Endothelial cell of umbilical vein (primary cell): Measurements from ENCODE around the gene KIR3DL2. TPM values are rescaled to one million over a fixed set of nuclear protein-coding genes. Genes with fewer than 3 reads are reported as not detected.

Source experiments
- BruUV-seq: library from RNA; stranded (reverse); fragments of 400-500 nt; replicated peaks from 2 replicates; lab custom pipeline; 2021; lab: Mats Ljungman, UMichigan
- CTCF ChIA-PET: fragments of 300-600, 350-600 bp; sonication (Branson Sonifier 250); formaldehyde crosslinking; loops from one replicate; lab custom pipeline; 2021; ENCODE audit warnings: antibody characterized with exemption, inconsistent platforms; lab: Charles Lee
- POLR2A ChIA-PET: fragments of 300-600, 350-600 bp; sonication (Branson Sonifier 250); formaldehyde crosslinking; loops from one replicate; lab custom pipeline; 2021; ENCODE audit warnings: antibody characterized with exemption, inconsistent platforms; lab: Charles Lee
- DNase-seq: peaks from one replicate; pipeline ENCODE4 v3.0.0-alpha.2; 2011; ENCODE audit warnings: low read depth, low spot score
- FAIRE-seq: peaks from 2 replicates; lab custom pipeline; 2011; peaks lifted over from hg19 to GRCh38; lab: Jason Lieb, UNC
- H2AFZ ChIP-seq: 2 replicates; pipeline ENCODE4 v1.6.0; 2012; ENCODE audit warnings: low read depth, low read length, control low read depth, inconsistent platforms
- H3K27ac ChIP-seq: 2 replicates; pipeline ENCODE4 v1.5.1; 2011; ENCODE audit warnings: low read depth, mild to moderate bottlenecking, control low read depth, low read length, moderate library complexity; ENCODE audit not compliant: insufficient read depth
- H3K27me3 ChIP-seq, 2 experiments: 2 replicates each; pipeline versions ENCODE4 v1.6.0 to v1.6.1; 2011; ENCODE audit warnings: low read length in 2 of 2, mixed read lengths in 1 of 2; ENCODE audit not compliant: control insufficient read depth in 2 of 2, insufficient read depth in 2 of 2
- H3K36me3 ChIP-seq, 2 experiments: 2 replicates in 1 of 2; 3 replicates in 1 of 2; pipeline ENCODE4 v1.5.1; 2011; ENCODE audit warnings: low read length in 2 of 2, mild to moderate bottlenecking in 1 of 2, moderate library complexity in 1 of 2; ENCODE audit not compliant: control insufficient read depth in 2 of 2, insufficient read depth in 2 of 2; ENCODE audit errors: extremely low read depth in 1 of 2
- H3K4me1 ChIP-seq: 3 replicates; pipeline ENCODE4 v1.5.1; 2011; ENCODE audit warnings: mild to moderate bottlenecking, low read length; ENCODE audit not compliant: control insufficient read depth, insufficient read depth; ENCODE audit errors: extremely low read depth
- H3K4me2 ChIP-seq: 2 replicates; pipeline ENCODE4 v1.6.1; 2011; ENCODE audit warnings: low read length, control low read depth, mixed read lengths; ENCODE audit not compliant: insufficient read depth
- H3K4me3 ChIP-seq, 3 experiments: fragments of 200-600 bp in 1 of 3; sonication (generic), shearing (Covaris generic) in 1 of 3; replicated peaks in 1 of 3; 2 replicates each; pipeline ENCODE4 v1.5.1; 2011 to 2016; ENCODE audit warnings: control low read depth in 3 of 3, low read length in 3 of 3, mild to moderate bottlenecking in 2 of 3, inconsistent platforms in 1 of 3, low read depth in 1 of 3, moderate library complexity in 1 of 3; ENCODE audit not compliant: insufficient read depth in 1 of 3
- H3K79me2 ChIP-seq: 2 replicates; pipeline ENCODE4 v1.6.0; 2012; ENCODE audit warnings: low read length, inconsistent platforms; ENCODE audit not compliant: control insufficient read depth, insufficient read depth
- H3K9ac ChIP-seq: replicated peaks from 2 replicates; pipeline ENCODE3; 2011; ENCODE audit warnings: low read length, control low read depth; ENCODE audit not compliant: insufficient read depth; ENCODE audit errors: extremely low read depth
- H3K9me1 ChIP-seq: replicated peaks from 3 replicates; pipeline ENCODE4 v1.6.0; 2011; ENCODE audit warnings: mild to moderate bottlenecking, low read length; ENCODE audit not compliant: control insufficient read depth, insufficient read depth; ENCODE audit errors: extremely low read depth
- H3K9me3 ChIP-seq: replicated peaks from 2 replicates; pipeline ENCODE4 v1.5.1; 2012; ENCODE audit warnings: low read length, inconsistent platforms; ENCODE audit not compliant: control insufficient read depth, insufficient read depth
- H4K20me1 ChIP-seq: replicated peaks from 2 replicates; pipeline ENCODE3; 2011; ENCODE audit warnings: mild to moderate bottlenecking, low read length; ENCODE audit not compliant: control insufficient read depth, insufficient read depth; ENCODE audit errors: extremely low read depth
- CTCF ChIP-seq, 2 donors: IDR thresholded peaks; 1 replicate in 1 of 2; 2 replicates in 1 of 2; pipeline ENCODE4 v1.5.1; 2011; ENCODE audit warnings: low read length in 2 of 2, mild to moderate bottlenecking in 2 of 2, moderate library complexity in 2 of 2, control low read depth in 1 of 2, inconsistent platforms in 1 of 2, low read depth in 1 of 2; ENCODE audit not compliant: insufficient read depth in 1 of 2; ENCODE audit errors: extremely low read depth in 1 of 2
- EZH2 ChIP-seq: IDR thresholded peaks from 2 replicates; pipeline ENCODE4 v1.6.1; 2012; ENCODE audit warnings: borderline replicate concordance, low read depth, mild to moderate bottlenecking, moderate library complexity, low read length, inconsistent platforms; ENCODE audit not compliant: severe bottlenecking
- GATA2 ChIP-seq: IDR thresholded peaks from 2 replicates; pipeline ENCODE4 v1.7.0; 2011; ENCODE audit warnings: low read depth, mild to moderate bottlenecking, moderate library complexity, mixed read lengths, low read length; ENCODE audit not compliant: insufficient read length, insufficient read depth
- JUN ChIP-seq: IDR thresholded peaks from 2 replicates; pipeline ENCODE4 v1.6.1; 2011; ENCODE audit warnings: borderline replicate concordance, low read depth; ENCODE audit not compliant: insufficient read length, insufficient read depth
- MYC ChIP-seq: IDR thresholded peaks from one replicate; pipeline ENCODE4 v1.6.1; 2011; ENCODE audit warnings: mild to moderate bottlenecking, low read depth, low read length
- POLR2AphosphoS5 ChIP-seq: IDR thresholded peaks from 2 replicates; pipeline ENCODE4 v1.6.1; 2012; ENCODE audit warnings: low read depth, mild to moderate bottlenecking, control low read depth, low read length, moderate library complexity; ENCODE audit not compliant: insufficient read depth
- dilution Hi-C: fragments of 300-500 bp; cut with MboI; formaldehyde crosslinking; loops from one replicate; pipeline ENCODE4 v1.15.0; 2019; ENCODE audit warnings: low sequenced_read_pairs; ENCODE audit not compliant: extremely low pct_ligation_motif_present
- intact Hi-C: fragments of 100-400 bp; cut with micrococcal nuclease; formaldehyde crosslinking; loops from one replicate; pipeline ENCODE4 v1.10.0; 2022
- polyA plus RNA-seq, 4 experiments: library from polyadenylated mRNA; depleted of rRNA in 3 of 4; stranded (reverse) in 3 of 4; unstranded in 1 of 4; fragments of >200 nt; gene quantifications; 2 replicates each; pipeline versions ENCODE4 v1.2.1 to v1.2.3, GENCODE V29; 2011 to 2012; ENCODE audit warnings: missing spikeins in 1 of 4
- total RNA-seq: library from RNA; stranded (reverse); gene quantifications from 2 replicates; pipeline ENCODE4 v1.2.3, GENCODE V29; 2021

KIR3DL2 gene
- total and polyA plus RNA-seq, 2 donors (not counting 3 experiments of a cell fraction or from before 2014, with no cell fraction given), result not detected

GRCh38 chr19:54804571-54804970 is 45.7 kb upstream of the KIR3DL2 start:
- no peaks in the 10 kb centered on the region for H3K9me1 ChIP-seq
- DNase-seq (no peak), FAIRE-seq (no peak)
- H3K27me3 ChIP-seq, result no peaks in the 10 kb centered on the region
- no peaks in the 10 kb centered on the region for H4K20me1 ChIP-seq
- no TSS peak for BruUV-seq
- no peaks in the 10 kb centered on the region for H3K36me3 ChIP-seq
- no peak overlapping the region for H3K27ac ChIP-seq
- no peaks in the 10 kb centered on the region for H3K9me3 ChIP-seq
- dilution Hi-C loops (no loop called here), intact Hi-C loops (no loop called here)
- POLR2A ChIA-PET, result no interaction called here
- CTCF ChIA-PET, result no interaction called here
- H3K79me2 ChIP-seq, result no peaks in the 10 kb centered on the region
- no peaks in the 10 kb centered on the region for H3K4me1 ChIP-seq
- no peak overlapping the region for H3K4me3 ChIP-seq
- no peak overlapping the region for H2AFZ ChIP-seq
- no peak overlapping the region for H3K4me2 ChIP-seq
- TF ChIP-seq POLR2AphosphoS5 (no peak), GATA2 (no peak), EZH2 (no peak), MYC (no peak), CTCF (IDR thresholded peaks at IDR 0.05; ENCODE audit: extremely low read depth in 1 of 2, insufficient read depth in 1 of 2, low read depth in 1 of 2, low read length in 2 of 2) (no peak), JUN (no peak)
- H3K9ac ChIP-seq, result no peak overlapping the region
